ENCODE results near the gene SECISBP2.
"Not testable (repeated sequence)": the region's sequence is repeated elsewhere in the genome, so short reads cannot be mapped to it uniquely, and the experiment has no call there.

SECISBP2 gene

DNA sequence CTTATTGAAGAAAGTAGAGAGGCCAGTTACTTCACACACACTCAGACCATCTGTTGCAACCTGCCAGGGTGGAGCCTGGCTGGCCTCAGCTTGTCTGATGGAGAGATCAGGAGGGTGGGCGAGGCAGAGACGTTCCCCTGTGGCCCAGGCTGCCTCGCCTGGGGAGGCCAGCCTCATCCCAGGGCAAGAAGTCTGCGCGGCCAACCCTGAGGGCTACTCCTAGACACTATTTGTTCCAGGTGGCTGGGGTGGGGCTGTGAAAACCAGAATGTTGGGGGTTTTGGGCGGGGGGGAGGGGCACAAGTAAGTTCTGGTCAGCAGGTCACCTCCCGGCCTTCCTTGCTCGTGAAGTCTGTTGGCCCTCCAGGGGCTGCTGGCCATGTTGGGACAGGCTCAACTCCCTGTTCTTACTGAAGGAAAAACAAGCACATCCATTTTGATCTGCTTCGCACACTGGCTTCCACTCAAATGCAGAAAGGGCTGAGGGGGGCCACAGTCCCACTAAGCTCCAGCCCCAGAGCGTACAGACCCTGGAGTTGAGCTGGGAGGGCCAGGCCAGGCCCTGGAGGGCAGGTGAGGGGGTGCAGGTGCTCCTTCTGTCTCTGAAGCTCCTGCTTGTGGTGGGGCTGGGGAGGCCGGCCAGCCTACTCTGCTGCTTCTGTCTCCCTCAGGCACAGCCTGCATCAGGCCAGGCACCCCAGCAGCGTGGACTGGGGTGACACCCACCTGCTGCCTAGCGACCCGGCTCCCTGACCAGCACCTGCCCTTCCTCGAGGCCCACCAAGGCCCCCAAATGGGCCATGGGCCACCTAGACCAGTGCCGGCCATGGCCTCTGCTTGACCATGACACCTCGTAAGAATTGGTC lies 46.6 kb downstream of the SECISBP2 start:
- DNase-seq (ENCODE audit: low spot score) = no peak

DNA sequence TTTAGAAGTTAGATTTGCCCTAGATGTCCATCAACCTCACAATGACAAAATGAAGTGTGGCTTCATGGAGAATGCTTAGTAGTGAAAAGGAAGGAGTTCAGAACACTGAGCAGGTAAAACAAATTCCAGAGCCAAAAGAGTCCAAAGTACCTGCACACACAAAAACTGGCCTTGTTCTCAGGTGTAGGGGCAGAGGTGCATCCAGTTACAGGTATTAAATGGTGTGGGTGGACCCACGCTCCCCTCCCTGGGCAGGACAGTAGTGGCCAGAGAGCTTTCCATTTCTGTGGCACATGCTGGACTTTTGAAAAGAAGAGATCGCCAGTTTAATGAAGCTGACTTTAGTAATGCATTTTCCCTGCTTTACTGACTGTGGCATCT lies 47.2 kb downstream of the SECISBP2 start:
- no peak for DNase-seq (ENCODE audit: low spot score)

DNA sequence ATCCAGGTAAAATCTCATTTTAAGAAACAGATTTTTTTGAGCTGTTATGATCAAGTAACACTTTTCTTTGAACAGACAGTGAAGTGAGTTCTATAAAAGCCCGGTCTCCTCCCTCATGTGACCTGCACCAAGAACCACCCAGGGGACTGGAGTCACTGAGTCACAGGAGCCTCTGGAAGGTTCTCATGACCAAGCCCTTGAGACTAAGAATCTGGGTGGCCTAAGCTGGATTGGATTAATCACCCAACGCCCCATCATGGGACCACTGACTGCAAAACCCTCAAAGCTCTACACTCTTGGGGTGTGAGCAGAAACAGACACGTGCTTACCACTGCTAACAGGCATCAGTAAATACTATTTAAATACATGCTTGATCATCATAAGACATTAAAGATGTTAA lies 48.4 kb downstream of the SECISBP2 start:
- DNase-seq (ENCODE audit: low spot score) = no peak

DNA sequence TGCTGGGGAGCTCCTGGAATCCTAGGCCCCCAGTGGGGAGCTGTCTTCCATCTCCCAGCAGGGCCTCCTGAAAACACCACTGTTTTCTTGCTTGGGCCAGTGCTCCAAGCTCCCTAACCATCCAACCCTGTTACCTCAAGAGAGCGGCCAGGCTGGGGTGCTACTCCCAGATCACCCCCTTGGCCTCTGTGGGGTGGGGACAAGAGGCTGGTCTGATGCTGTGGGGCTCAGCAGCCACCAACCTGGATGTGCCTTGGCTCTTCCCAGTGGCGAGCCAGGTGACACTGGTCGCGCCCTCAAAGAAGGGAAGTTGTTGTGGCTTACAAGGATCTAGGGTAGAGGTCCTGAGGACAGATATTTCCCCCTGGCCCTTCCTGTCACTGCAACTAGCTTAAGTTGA lies 49.0 kb downstream of the SECISBP2 start:
- DNase-seq (ENCODE audit: low spot score) = no peak

DNA sequence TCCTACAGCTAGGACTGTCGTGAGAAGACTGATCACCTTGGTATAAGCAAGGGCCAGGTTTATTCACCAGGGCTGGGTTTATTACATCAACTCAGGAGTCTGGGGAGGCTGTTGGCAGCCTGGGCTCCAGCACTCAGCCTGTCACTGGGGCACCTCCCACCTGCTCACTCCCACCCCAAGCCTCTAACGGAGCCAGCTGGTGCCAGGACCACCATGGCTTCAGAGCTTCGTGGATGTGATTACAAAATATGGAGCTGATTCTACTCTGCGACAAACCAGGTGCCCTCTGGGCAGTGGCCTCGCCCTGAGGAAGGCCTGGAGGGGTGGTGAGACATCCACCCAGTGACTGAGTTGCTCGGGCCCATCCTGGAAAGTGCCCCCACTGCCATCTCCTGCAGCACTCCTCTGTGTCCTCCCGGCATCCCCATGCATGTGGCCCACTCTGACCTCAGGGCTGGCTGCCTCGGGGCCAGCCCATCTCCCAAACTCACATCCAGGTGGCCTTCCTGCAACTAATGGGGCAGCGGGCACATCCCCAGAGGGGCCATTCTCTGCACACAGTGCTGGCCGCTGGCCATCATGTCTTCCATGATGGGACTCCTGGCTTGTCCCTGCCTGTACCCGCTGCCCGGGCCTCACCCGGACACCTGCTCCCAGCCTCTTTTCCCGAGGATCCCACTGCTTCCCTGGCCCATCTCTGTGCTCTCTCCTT lies 49.6 kb downstream of the SECISBP2 start:
- DNase-seq (ENCODE audit: low spot score) = no peak

DNA sequence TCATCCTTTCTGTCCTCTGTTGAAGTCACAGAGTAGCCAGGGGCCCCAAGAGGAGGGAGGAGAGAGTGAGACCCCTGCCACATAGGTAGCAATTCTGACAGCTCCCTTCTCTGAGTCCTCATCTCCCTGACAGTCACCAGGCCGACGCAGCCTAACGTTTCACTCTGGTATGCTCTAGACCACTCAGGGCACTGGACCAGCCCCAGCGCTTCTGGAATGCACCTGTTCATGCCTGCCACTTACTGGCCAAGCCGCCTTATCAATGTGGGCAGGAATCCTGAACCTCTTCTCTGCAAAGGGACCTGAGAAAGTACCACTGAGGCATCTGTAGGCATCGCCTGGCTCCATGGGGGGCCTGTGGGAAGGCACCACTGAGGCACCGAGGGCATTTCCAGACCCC lies 50.2 kb downstream of the SECISBP2 start:
- no peak for DNase-seq (ENCODE audit: low spot score)

DNA sequence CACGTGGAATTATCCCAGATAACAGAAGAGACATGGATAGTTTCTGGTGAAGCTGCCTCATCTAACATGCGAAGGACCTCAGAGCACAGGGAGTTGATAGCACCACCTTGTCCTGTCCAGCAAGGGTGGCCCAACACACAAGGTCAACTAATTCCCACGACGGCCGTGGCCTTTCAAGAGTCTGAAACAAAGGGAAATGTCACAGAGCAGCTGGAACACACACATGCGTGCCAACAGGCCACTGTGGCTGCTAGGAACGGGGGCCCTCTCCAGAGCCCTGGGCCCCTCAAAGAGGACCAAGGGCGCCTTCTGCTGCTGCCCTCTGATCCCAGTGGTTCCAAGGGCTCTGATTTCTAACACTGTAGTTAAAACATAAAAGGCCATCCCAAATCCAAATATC lies 50.7 kb downstream of the SECISBP2 start:
- DNase-seq (ENCODE audit: low spot score) = no peak

DNA sequence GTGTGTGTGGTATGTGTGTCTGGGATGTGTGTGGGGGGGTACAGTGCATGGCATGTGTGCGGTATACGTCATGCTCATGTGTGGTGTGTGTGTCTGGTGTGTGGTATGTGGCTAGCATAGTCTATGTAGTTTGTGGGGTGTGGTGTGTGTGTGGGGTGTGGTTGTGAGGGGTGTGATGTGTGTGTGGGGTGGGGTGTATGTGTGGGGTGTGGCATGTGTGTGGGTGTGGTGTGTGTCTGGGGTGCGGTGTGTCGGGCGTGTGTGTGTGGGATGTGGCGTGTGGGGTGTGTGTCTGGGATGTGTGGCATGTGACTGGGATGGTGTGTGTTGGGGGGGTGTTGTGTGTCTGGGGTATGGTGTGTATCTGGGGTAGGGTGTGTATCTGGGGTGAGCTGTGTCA lies 52.3 kb downstream of the SECISBP2 start:
- no peak for DNase-seq (ENCODE audit: low spot score)

DNA sequence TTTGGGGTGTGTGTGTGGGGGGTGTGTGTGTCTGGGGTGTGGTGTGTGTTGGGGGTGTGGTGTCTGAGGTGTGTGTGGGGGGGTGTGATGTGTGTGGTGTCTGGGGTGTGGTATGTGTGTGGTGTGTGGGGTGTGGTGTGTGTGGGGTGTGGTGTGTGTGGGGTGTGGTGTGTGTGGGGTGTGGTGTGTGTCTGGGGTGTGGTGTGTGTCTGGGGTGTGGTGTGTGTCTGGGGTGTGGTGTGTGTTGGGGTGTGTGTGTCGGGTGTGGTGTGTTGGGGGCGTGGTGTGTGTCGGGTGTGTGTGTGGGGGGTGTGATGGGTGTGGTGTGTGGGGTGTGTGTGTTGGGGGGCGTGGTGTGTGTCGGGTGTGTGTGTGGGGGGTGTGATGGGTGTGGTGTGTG lies 53.5 kb downstream of the SECISBP2 start:
- not testable (repeated sequence) for DNase-seq (ENCODE audit: low spot score)

DNA sequence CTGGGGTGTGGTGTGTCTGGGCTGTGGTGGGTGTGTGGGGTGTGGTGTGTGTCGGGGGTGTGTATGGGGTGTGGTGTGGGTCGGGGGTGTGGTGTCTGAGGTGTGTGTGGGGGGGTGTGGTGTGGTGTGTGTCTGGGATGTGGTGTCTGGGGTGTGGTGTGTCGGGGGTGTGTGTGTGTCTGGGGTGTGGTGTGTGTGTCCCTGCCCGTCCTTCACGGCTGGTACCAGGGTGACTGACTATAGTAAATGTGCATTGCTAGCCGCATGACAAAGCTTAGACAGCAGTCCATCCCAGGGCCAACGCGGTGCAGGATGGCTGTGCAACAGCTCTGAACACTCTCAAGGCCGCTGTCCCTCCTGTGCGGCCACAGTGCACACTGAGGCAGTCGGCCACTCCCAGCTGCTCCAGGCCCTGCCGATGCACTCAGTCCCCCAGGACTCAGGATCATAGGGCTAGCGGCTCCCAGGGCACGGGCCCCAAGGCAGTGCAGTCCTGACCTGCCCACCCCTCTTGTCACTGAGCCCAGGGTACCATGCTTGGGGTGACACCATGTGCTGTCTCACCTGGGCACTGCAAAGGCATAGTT lies 54.0 kb downstream of the SECISBP2 start:
- no peak for DNase-seq (ENCODE audit: low spot score)

DNA sequence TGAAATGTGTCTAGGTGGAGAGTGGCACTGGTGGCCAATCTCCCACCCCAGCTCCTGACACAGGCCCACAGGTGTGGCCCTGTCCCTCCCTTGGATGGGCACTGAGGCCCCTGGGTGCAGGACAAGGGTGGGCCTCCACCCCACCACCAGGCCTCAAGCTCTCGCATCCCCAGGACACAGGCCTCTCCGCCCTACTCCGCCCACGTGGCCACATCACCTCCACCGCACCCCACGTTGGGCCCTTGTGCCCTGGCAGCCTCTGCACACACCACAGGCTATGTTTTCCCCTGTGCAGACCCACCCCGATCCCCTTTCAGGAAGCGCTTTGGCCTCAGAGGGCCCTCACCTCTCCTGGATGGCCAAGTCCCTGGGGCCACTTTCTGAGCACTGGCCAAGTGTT lies 54.7 kb downstream of the SECISBP2 start:
- no peak for DNase-seq (ENCODE audit: low spot score)

DNA sequence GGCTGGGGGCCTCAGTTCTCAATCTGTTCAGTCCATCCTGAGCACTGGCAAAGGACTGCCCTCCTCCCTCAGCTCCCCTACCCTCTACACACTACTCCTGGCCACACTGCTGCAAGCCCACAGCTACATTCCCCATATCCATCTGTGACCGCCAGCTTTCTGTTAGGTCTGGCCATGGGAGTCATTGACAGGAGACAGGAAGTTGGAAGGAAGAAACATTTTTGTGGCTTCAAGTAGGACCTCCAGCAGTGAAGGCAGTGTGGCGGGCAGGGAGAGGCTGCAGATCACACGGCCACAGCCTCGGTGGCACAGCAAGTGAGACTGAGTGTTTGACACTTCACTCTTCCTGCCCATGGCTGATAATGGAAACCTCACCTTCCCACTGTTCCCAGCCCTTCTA lies 55.9 kb downstream of the SECISBP2 start:
- DNase-seq (ENCODE audit: low spot score) = no peak

DNA sequence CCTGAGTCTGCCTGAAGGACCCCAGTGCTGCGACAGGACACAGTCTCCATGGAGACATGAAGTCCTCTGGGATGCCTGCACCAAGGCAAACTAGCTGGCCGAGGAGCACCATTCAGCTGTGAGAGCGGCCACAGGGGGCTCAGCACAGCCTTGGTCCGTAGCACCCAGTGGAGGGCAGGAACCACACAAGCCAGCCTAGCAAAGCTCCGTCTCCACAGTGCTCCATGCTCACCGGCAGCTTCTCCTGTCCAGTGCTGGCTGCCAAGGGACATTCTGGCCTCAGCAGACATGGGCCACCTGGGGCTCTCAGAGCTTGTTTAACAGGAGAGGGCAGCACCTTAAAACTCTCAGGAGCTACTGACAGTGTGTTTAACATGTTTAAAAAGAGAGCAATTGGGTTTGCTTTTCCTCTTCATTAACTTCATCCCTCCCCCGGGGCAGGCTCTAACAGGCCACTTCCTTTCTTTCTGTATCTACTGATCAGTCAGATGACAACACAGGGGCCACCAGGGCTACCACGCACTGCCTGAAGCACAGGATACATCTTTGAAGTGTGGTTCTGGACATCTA lies 57.0 kb downstream of the SECISBP2 start:
- no peak for DNase-seq (ENCODE audit: low spot score)

DNA sequence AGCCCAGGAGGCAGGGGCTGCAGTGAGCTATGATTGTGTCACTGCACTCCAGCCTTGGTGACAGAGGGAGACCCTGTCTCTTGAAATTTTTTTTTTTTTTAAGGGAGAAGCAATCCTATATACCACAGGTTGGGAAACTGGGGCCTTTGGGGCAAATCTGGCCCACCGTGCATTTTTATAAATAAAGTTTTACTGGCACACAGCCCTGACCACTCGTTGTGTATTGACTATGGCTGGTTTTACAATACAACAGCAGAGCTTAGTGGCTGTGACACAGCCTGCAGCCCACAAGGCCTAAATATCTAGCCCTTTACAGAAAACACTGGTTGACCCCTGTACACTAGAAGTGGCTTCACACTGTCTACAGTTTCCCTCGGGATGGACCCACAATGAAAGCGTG lies 58.0 kb downstream of the SECISBP2 start:
- DNase-seq (ENCODE audit: low spot score) = no peak

DNA sequence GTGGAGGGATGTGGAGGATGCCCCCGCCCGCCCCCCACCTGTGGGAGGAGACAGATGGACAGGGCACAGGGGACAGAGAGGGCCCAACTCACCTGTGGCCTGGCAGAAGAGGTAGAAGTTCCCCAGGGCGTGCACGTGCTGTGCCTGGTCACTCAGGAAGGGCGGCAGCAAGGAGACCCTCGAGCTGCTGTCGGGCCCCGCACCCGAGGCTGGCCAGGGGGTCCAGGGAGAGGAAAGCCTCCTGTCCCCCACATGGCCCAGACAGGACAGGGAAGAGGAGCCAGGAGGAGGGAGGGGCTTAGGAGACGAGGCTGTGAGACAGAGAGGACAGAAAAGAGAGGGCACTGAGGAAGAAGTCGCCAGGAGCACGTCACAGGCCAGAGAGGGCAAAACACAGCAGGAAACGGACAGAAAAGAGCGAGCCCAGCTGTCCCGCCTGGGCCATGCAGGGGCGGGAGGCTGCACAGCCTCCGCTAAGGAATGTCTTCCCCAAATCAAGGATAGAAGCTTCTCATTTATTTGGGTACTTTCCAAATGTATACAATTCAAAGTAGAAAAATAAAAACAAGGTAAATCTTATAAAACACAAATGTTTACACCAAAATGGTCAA lies 58.5 kb downstream of the SECISBP2 start:
- DNase-seq (ENCODE audit: low spot score) = no peak

DNA sequence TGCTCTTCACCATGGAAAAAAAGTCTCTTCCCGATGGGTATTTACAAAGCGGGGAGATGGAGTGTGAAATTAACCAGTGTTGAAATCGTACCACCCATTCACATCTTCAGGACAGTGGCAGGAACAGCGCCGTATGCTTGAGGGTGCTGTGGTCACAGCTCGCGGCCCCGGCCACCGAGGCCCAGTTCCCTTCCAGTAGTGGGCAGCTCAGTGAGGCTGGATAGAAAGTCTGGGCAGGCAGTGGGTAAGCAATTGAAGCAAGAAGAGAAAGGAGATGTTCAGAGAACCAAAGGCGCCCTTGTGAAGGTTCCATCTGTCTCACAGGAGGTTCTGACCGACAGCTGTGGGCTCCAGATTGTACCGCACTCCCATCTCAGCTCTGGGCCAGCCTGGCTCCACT lies 59.1 kb downstream of the SECISBP2 start:
- no peak for DNase-seq (ENCODE audit: low spot score)

DNA sequence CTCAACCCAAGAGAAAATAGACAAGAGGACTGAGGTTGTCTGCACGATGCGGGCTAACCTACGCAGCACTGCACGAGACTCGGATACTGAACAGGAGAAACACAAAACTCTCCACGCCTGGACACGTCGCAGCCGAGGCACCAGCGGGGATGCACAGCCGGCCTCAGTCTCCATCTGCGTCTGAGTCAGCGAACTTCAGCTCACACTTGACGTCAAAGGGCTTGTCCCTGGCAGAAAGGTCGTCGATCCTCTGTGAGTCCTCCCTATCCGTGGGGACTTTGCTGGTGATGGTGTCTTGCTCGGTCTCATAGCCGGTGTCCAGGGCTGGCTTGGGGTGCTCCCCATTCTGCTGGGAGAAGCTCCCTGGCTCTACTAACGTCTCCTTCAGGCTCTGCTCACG lies 60.2 kb downstream of the SECISBP2 start:
- no peak for DNase-seq (ENCODE audit: low spot score)

DNA sequence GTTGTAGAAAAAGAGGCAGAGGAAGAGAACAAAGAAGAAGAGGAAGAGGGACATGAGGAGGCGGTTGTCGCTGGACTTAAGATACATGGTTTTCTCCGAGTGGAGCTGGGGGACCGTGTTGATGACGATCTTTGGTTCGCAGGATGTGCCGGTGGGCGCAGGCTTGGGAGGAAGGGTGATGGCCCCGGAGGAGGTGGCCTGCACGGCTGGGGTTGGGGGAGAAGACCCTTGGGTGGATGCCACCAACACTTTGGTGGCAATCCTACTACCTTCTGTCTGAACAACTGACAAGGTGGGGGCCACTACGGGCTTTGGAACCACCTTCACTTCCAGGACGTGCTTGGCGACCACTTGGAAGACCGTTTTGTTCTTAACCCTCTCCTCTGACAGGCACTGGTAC lies 60.7 kb downstream of the SECISBP2 start:
- DNase-seq (ENCODE audit: low spot score) = no peak

DNA sequence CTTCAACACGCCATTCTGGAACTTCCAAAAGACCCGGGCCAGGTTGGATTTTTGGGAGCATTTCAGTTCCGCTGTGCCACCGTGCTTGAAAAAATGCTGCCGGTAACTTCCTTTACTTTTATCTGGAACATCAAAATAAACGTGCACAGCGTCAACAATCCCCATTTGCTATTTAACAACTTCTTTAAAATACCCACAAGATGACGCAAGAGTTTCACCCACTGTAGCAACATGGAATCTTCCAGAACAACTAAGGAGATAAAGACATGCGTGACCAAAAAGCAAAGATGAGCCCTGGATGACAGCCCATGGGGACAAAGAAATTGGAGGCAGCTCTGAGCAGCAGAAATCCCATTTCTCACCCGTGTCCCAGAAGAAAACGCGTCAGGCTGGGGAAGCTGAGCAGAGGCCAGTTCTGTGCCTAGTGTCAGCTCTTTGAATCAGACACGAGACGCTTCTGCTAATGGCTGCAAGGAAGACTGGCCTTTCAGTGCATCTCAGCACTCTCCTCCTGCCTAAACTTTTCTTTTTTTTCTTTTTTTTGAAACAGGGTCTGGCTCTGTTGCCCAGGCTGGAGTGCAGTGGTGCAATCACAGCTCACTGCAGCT lies 61.3 kb downstream of the SECISBP2 start:
- DNase-seq (ENCODE audit: low spot score) = no peak

DNA sequence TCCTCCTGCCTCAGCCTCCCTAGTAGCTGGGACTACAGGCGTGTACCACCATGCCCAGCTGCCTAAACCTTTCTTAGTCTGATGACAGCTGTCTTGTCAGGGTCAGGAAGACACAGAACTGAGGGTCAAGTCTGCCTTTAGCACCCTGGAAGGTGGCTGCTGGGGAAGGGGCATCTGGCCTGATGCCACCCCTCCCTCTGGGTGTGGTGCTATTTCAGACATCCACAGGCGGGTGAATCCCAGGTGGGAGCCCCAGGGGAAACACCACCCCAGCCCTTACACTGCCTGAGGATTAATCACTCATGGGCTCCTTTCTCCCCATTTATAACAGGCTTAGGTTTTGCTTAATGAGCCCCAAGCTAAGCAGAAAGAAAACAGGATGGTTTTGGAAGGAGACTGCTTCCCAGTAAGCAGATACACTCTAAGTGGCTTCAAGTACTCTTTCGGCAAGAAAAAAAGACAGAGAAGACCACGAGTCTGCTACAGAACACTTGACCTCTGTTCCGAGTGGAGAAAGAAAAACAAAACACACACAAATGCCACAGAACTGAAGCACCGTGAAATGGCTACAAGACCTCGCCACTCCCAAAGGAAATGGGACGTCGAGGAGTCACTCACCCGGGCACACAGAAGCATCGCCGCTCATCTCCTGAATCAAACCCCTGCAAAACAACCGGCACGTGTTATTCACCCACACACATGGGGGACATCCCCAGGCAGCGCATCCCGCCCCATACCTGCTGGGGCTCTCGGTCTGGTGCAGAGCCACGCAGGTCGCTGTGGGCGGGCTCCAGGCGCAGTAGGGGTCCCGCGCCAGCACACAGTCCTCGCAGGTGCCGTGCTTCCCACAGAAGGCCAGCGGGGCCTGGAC lies 62.4 kb downstream of the SECISBP2 start:
- DNase-seq (ENCODE audit: low spot score) = no peak

DNA sequence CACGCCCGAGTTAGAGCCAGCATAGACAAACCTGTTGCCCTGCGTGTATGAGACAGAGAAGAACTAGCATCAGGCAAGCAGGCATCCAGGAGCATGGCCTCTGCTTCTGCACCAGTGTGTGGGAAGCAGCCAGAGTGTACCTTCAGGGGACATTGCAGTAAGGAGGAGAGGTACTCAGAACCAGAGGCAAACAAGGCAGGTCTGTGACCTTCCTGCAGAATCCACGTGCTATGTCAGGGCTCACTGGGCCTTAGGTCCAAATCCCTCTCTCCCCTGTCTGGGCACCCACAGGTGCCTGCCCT lies 63.0 kb downstream of the SECISBP2 start:
- no peak for DNase-seq (ENCODE audit: low spot score)

Measured in kidney capillary endothelial cell (primary cell).